Panc1 (cell line): ENCODE measurements around the gene KRTAP10-10.
"Not testable (repeated sequence)": the region's sequence is repeated elsewhere in the genome, so short reads cannot be mapped to it uniquely, and the experiment has no call there.

Source experiments
- CTCF ChIP-seq: fragments of 450-650 bp; IDR thresholded peaks from 2 replicates; pipeline ENCODE4 v1.5.1; 2017; ENCODE audit warnings: mild to moderate bottlenecking
- POLR2AphosphoS5 ChIP-seq: IDR thresholded peaks from 2 replicates; pipeline ENCODE4 v1.6.1; 2012; ENCODE audit warnings: mild to moderate bottlenecking, low read depth, low read length, moderate library complexity
- REST ChIP-seq, 2 experiments: IDR thresholded peaks; 2 replicates each; pipeline ENCODE4 v1.6.1; 2011 to 2012; ENCODE audit warnings: low read depth in 2 of 2, control low read depth in 1 of 2, low read length in 1 of 2, mild to moderate bottlenecking in 1 of 2, moderate library complexity in 1 of 2; ENCODE audit not compliant: insufficient read depth in 1 of 2
- SIN3A ChIP-seq: IDR thresholded peaks from 2 replicates; pipeline ENCODE4 v1.6.1; 2012; ENCODE audit warnings: low read depth, mild to moderate bottlenecking, low read length, moderate library complexity, borderline replicate concordance; ENCODE audit not compliant: insufficient read depth
- TCF7L2 ChIP-seq: IDR thresholded peaks from 2 replicates; pipeline ENCODE4 v1.6.1; 2011; ENCODE audit warnings: mild to moderate bottlenecking, low read depth, low read length, inconsistent platforms

- TF ChIP-seq POLR2AphosphoS5; CTCF; TCF7L2; REST (IDR thresholded peaks at IDR 0.05; ENCODE audit: insufficient read depth in 1 of 2, low read depth in 2 of 2, low read length in 1 of 2); SIN3A: not testable (repeated sequence)
Measured at GRCh38 chr21:44638506-44639330, 1.6 kb downstream of the KRTAP10-10 start.
